Fibroblast of peridontal ligament (primary cell): ENCODE measurements around the gene TMPRSS7.
"Not testable (repeated sequence)": the region's sequence is repeated elsewhere in the genome, so short reads cannot be mapped to it uniquely, and the experiment has no call there.

ENCODE experiments used
- DNase-seq: peaks from one replicate; pipeline ENCODE4 v3.0.0-alpha.2; 2010; ENCODE audit errors: extremely low read depth

TMPRSS7 gene

GRCh38 chr3:112072387-112073060 is 38.0 kb downstream of the TMPRSS7 start:
- DNase-seq = not testable (repeated sequence)

GRCh38 chr3:112074006-112074405 is 39.5 kb downstream of the TMPRSS7 start:
- DNase-seq = peak; percentile 9

GRCh38 chr3:112074616-112075497 is 40.3 kb downstream of the TMPRSS7 start:
- DNase-seq = peak; percentile 59

GRCh38 chr3:112078125-112079083 is 43.9 kb downstream of the TMPRSS7 start:
- DNase-seq = no peak

- DNase-seq = no peak
Measured at GRCh38 chr3:112083239-112083638, 48.7 kb downstream of the TMPRSS7 start.

- no peak for DNase-seq
Measured at GRCh38 chr3:112084980-112085705, 50.6 kb downstream of the TMPRSS7 start.

GRCh38 chr3:112085735-112086075 is 51.2 kb downstream of the TMPRSS7 start:
- no peak for DNase-seq

GRCh38 chr3:112086076-112086854 is 51.7 kb downstream of the TMPRSS7 start, which contains the start of gene C3orf52:
C3orf52 (plus strand) TSS chr3:112086389; CDS start chr3:112086408, 19 bp downstream.
- DNase-seq = peak; percentile 46

GRCh38 chr3:112086875-112087524 is 52.5 kb downstream of the TMPRSS7 start:
- DNase-seq = peak; percentile 22

GRCh38 chr3:112087746-112088145 is 53.2 kb downstream of the TMPRSS7 start:
- DNase-seq = no peak

GRCh38 chr3:112088944-112089343 is 54.4 kb downstream of the TMPRSS7 start:
- DNase-seq = no peak

- DNase-seq = no peak
Measured at GRCh38 chr3:112089956-112090886, 55.7 kb downstream of the TMPRSS7 start.

GRCh38 chr3:112090887-112091586 is 56.5 kb downstream of the TMPRSS7 start:
- DNase-seq = no peak

GRCh38 chr3:112092496-112093179 is 58.1 kb downstream of the TMPRSS7 start:
- DNase-seq = peak; percentile 71

- no peak for DNase-seq
Measured at GRCh38 chr3:112093180-112093522, 58.6 kb downstream of the TMPRSS7 start.

GRCh38 chr3:112095731-112096130 is 61.2 kb downstream of the TMPRSS7 start:
- DNase-seq = no peak

GRCh38 chr3:112096176-112096575 is 61.6 kb downstream of the TMPRSS7 start:
- DNase-seq = no peak

- peak; percentile 99 for DNase-seq
Measured at GRCh38 chr3:112097378-112097777, 62.8 kb downstream of the TMPRSS7 start.
